Measurements from ENCODE around the gene FGFBP1.

DNA sequence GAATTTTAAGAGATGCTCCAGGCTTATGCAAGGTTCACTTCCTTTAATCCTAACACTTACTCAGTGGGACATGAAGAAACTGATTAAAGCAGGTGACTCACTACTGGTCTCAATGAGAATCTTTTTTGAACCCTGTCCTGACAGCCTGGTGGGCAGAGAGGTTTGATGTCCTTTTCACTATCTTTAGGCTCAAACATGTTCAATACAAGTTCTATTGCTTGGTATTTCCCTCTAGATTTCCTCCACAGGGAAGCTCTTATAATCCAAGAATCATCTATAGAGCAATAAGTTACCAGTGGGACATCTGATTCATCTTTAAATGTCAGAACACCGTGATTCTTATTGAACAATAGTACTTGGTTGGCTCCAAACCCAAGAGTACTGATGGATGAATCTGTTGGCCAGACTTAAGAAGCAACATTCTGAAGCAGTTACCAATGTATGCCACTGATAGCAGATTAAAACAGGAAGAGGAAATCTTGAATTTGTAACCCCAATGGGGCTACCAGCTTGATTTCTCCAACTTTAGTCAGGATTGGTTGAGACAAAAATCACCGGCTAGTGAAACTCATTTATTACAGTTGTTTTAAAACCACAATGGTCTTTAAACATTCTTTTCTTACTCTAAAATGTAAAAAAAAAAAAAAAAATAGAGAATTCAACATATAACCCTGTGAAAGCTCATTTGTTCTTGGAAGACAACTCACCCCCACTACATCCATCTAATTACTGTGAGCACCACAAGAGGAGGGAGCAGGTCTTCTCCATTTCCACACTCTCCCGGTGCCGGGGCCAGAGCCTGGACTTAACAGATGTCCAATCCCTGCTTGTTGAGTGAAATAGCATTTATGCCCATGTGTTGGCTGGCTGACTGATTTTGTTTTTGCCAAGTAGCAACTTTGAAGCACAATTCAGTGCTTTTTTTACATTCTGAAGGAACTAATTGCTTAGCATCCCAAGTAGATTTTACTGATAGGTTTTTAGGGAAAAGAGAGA, 43.3 kb downstream of the FGFBP1 start:
- TF ChIP-seq POLR2A (IDR thresholded peaks at IDR 0.05; ENCODE audit: low read depth, low read length) (no peak), SPI1 (IDR thresholded peaks at IDR 0.05; ENCODE audit: low read depth, low read length) (no peak), TAF1 (IDR thresholded peaks at IDR 0.05; ENCODE audit: low read depth, low read length) (no peak), POLR2AphosphoS5 (IDR thresholded peaks at IDR 0.05; ENCODE audit: low read depth, low read length) (no peak)

Data from GM12891 (cell line).